ENCODE results near the gene FEM1C. TPM values are rescaled to one million over a fixed set of nuclear protein-coding genes. Genes with fewer than 3 reads are reported as not detected.

FEM1C gene
- total and polyA plus RNA-seq, 10 of the 15 experiments (the other 5 are each of a cell fraction or from before 2014, with no cell fraction given) = 1.9 to 15.6 (median 8.0) TPM

- Histone ChIP-seq H3K9ac (ENCODE audit: control insufficient read depth, insufficient read depth, low read length) (no peak overlapping the region), H3K36me3 (ENCODE audit: control insufficient read depth in 2 of 2, insufficient read depth in 2 of 2, low read length in 1 of 2) (peaks cover 0 to 4% of the 10 kb centered on the region in 2 experiments; a peak in 1 of 4 replicates), H3K79me2 (ENCODE audit: control insufficient read depth, insufficient read depth, low read length) (peaks cover 90% of the 10 kb centered on the region), H4K20me1 (ENCODE audit: control insufficient read depth, insufficient read depth) (no peaks in the 10 kb centered on the region), H3K4me3 (no peak overlapping the region), H3K4me1 (ENCODE audit: control insufficient read depth, insufficient read depth, low read length) (no peaks in the 10 kb centered on the region), H2AFZ (ENCODE audit: control insufficient read depth, low read depth, low read length) (no peak overlapping the region), H3K9me3 (replicated peaks; ENCODE audit: control insufficient read depth, insufficient read depth, low read length) (no peaks in the 10 kb centered on the region; the same call in 1 of the 3 replicates), H3K4me2 (ENCODE audit: control insufficient read depth, insufficient read depth) (no peak overlapping the region), H3K27ac (ENCODE audit: control insufficient read depth, insufficient read depth) (no peak overlapping the region), H3K27me3 (replicated peaks in 1 of 2; ENCODE audit: control insufficient read depth in 2 of 2, insufficient read depth in 2 of 2, low read length in 1 of 2) (no peaks in the 10 kb centered on the region)
- no TSS peak for BruUV-seq (replicated peaks)
- CTCF ChIA-PET = no interaction called here
- SMC1A ChIA-PET (ENCODE audit: uncharacterized antibody, unreplicated experiment) = interaction anchor here (1.4 to 2.6 kb wide), 4 partner anchors 12 to 155 kb away, joined by 3 to 17 read pairs (median 6); partner anchors contain the start of gene FEM1C
- ATAC-seq = no peak
- 98% methylated on average over 3 of the region's 3 CpGs for WGBS (ENCODE audit: insufficient coverage, insufficient replicate concordance, low lambda C conversion rate, missing lambda C conversion rate)
- FAIRE-seq = no peak
- TF ChIP-seq KAT2A (conservative IDR thresholded peaks at IDR 0.05; ENCODE audit: control insufficient read depth, low read depth, low read length) (no peak), WRNIP1 (IDR thresholded peaks at IDR 0.05; ENCODE audit: borderline replicate concordance, low read depth, low read length) (no peak), BHLHE40 (IDR thresholded peaks at IDR 0.05; ENCODE audit: borderline replicate concordance in 1 of 2, low read depth in 2 of 2, low read length in 1 of 2) (no peak), TBL1XR1 (IDR thresholded peaks at IDR 0.05; ENCODE audit: low read depth, low read length) (no peak), ZNF592 (IDR thresholded peaks at IDR 0.05) (no peak)
- RAD21 ChIA-PET (ENCODE audit: unreplicated experiment) = interaction anchor here (1.0 to 3.2 kb wide), 4 partner anchors 10 to 156 kb away, joined by 3 to 18 read pairs (median 5); partner anchors contain the start of gene FEM1C
- intact Hi-C loops (cut with micrococcal nuclease; ENCODE audit: unreplicated experiment) = no loop called here
- DNase-seq (ENCODE audit: low read depth, low spot score) = no peak
- POLR2A ChIA-PET = interaction anchor here (1.0 to 1.6 kb wide), 2 partner anchors 10 to 48 kb away, joined by 4 read pairs; no protein-coding TSS in a partner anchor
- in situ Hi-C loops (cut with MboI) = no loop called here
Observed at GRCh38 chr5:115530426-115530825, 14.1 kb downstream of the FEM1C start.

Measured in GM12878 (cell line).